NT2/D1 (cell line): ENCODE measurements around the gene DHRS12.

Source experiments
- YY1 ChIP-seq: IDR thresholded peaks from 2 replicates; pipeline ENCODE4 v1.6.1; 2011; ENCODE audit not compliant: insufficient read length, insufficient read depth
- ZNF274 ChIP-seq: IDR thresholded peaks from 2 replicates; pipeline ENCODE4 v1.6.1; 2011; ENCODE audit warnings: mild to moderate bottlenecking, low read depth, low read length

DNA sequence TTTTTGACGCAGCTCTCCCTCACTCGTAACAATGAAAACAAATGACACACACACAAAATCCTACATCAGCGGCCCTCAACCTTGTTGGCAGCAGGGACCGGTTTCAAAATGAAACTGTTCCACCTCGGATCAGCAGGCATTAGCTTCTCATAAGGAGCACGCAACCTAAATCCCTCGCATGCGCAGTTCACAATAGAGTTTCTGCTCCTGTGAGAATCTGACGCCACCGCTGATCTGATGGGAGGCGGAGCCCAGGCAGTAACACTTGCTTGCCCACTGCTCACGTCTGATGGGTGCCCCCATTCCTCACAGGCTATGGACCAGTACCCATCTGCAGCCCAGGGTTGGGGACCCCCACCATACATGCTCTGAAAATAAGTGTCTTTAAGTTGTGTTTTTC lies 43.4 kb downstream of the DHRS12 start:
- TF ChIP-seq ZNF274 (no peak), YY1 (no peak)
